ENCODE data around the gene AMPD1.
A peak's percentile ranks its signal among the peaks of the same experiment; 100 is the strongest.

Gene AMPD1

GRCh38 chr1:114695430-114696058, at the start of gene AMPD1:
AMPD1 (minus strand) TSS chr1:114695546; CDS start chr1:114695471, 75 bp downstream.
- DNase-seq (ENCODE audit: low read depth) = peak; percentile 38
- no peak within 1 kb of the TSS for H3K4me3 ChIP-seq (ENCODE audit: low read depth, low read length)

DNA sequence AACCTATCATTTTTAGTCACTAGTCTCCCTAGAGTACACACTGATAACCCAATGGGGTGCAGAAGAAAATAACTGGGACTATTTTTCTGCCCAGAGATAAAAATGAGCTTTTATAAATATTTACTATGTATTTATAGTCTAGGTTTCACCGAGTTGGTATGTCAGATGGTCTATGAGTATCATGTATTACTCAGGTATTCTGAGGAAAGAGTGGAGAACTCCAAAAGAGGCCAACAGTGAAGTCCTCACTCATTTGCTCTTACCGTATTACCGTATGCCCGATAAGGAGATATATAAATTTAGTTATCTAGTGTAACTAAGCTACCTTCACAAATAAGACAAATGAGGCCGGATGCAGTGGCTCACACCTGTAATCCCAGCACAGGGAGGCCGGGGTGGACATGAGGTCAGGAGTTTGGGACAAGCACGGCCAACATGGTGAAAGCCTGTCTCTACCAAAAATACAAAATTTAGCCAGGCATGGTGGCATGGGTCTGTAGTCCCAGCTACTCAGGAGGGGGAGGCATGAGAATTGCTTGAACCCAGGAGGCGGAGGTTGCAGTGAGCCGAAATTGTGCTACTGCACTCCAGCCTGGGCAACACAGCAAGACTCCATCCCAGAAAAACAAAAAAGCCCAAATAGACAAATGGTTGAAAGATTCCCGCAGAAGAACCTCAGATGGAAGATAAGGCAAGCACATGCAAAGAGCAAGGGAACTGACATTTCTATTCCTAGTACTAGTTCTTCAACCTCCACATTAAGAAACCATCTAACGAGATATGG, 46.8 kb upstream of the AMPD1 start:
- no peak overlapping the region for H3K4me3 ChIP-seq (ENCODE audit: low read depth, low read length)
- DNase-seq (ENCODE audit: low read depth) = no peak

DNA sequence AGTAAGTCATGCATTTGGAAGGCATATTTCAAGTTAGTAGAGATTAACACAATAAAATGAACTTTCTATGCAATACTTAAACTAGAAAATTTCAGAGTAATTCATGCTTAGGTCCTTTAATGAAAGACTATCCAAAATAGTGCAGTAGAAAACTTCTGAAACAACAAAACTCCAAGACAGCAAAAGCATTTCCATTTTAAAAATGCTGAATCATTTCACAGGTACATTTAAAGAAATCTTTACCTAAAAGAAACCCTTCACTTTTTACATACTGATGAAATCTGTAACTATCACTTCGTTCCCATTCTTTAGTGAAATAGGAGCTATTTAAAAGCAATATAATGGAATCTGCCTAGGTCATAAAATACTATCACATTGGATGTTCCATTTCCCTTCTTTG, 45.0 kb upstream of the AMPD1 start:
- no peak overlapping the region for H3K4me3 ChIP-seq (ENCODE audit: low read depth, low read length)
- no peak for DNase-seq (ENCODE audit: low read depth)

DNA sequence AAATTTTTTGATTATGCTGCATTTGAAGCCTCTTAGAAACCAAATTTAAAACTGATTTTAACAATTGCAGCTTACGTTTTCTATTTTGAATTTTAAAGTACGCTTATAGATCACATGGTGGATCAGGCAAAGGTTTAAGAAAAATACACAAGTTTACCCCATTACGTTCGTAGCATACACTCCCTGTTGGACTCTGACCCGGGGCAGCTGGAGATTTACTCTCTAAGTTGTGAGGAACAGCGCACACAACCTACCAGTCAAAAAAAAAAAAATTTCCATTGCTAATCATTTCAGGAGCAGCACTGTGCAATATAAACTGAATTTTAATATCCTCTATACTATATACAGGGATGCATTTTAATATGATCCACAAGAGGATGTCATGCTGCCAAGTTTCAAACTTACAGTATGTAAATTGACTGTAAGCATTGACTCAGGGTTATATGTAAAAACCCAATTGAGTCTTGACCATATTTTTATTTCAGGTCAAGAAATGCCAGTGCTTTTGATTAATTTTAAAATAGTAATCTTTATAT, 42.0 kb upstream of the AMPD1 start:
- DNase-seq (ENCODE audit: low read depth) = no peak
- no peak overlapping the region for H3K4me3 ChIP-seq (ENCODE audit: low read depth, low read length)

DNA sequence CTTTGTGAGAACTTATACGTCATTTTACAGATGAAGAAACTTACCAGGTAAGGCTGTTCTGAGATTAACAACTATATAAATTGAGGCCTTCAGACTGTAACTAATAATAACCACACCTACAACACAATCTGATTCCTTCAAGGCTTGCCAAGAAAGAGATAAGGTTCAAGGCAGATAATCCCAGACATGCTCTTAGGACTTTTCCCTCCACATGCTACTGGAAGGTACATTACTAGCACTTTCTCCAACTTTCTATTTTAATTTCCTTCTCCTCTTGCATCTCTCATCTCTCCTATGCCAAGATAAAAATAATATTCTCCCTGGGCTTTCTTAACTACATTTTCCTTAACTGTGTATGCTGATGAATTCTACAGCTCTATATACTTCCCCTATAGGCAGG, 40.1 kb upstream of the AMPD1 start:
- no peak for DNase-seq (ENCODE audit: low read depth)

DNA sequence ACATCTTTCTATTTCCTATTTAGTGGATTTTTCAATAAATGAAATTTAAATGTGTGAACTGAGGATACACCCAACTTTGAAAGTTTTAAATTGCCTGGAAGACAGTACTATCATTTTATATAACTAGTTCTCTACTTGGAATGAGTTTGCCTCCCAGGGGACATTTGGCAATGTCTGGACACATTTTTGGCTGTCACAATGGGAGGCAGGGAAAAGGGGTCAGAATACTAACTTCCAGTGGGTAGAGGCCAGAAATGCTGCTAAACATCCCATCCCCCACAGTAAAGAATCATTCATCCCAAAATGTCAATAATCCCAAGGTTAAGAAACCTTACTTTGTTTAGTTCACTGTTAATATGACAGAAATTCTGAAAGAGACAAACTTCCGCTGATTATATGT, 34.4 kb upstream of the AMPD1 start:
- no peak for DNase-seq (ENCODE audit: low read depth)
- H3K4me3 ChIP-seq (ENCODE audit: low read depth, low read length) = no peak overlapping the region

More for the DNA sequence above, 40.1 kb upstream of the AMPD1 start:
- no peak overlapping the region for H3K4me3 ChIP-seq (ENCODE audit: low read depth, low read length)

DNA sequence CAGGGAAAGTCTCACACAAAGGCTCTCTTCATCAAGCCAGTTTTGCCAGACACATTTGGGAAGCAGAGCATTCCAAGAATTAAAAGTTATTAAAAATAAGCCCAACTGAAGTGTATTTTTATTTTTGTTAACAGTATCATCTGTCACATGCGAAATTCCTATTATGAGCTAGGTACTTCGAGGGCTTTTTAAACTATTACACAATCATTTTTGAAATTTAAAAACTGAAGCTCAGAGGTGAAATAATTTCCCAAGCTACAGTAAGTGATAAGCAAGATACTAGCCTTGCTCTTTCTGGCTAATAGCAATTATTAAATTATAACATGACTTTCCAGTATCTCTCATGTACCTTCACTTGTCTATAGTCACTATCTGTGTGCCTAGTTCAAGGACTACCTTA, 33.2 kb upstream of the AMPD1 start:
- H3K4me3 ChIP-seq (ENCODE audit: low read depth, low read length) = no peak overlapping the region
- DNase-seq (ENCODE audit: low read depth) = no peak

GRCh38 chr1:114725230-114725629, 29.9 kb upstream of the AMPD1 start:
- DNase-seq (ENCODE audit: low read depth) = no peak
- H3K4me3 ChIP-seq (ENCODE audit: low read depth, low read length) = no peak overlapping the region

- no peak for DNase-seq (ENCODE audit: low read depth)
- no peak overlapping the region for H3K4me3 ChIP-seq (ENCODE audit: low read depth, low read length)
These were observed 28.6 kb upstream of the AMPD1 start for GRCh38 chr1:114723915-114724314.

DNA sequence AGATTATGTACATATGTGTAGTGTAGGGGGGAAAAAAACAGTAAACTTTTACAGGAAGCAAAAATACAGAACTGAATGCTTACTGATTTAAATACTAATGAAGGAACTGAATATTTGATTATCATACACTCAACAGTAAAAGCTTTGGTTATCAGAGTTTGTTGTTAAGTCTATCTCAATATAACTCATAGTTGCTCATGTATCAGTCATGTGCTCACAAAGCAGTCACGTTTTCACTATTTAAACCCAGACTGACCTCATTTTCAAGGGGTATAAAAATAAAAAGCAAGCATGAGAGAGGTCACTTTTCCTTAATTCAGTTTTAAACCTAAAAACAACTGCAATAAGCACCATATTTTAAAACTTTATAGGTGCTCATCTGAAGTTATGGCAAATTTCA, 28.1 kb upstream of the AMPD1 start:
- no peak overlapping the region for H3K4me3 ChIP-seq (ENCODE audit: low read depth, low read length)
- DNase-seq (ENCODE audit: low read depth) = no peak

DNA sequence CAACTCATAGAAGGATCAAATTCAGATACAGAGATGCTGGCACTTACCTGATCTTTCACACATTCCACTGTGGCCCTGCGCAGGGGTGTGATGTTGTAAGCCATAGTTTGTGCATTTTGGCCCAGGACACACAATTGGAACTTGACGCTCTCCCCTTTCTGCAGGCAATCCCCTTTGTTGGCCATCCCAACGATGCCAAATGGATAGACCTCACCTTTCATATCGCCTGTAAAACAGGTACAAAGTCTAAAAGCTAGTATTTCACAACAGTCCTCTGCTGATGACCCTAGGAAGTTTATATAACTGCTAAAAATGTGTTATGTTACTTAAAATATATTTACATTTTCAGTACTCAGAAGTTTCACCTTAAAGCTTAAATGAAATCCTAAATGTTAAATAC, 25.1 kb upstream of the AMPD1 start:
- H3K4me3 ChIP-seq (ENCODE audit: low read depth, low read length) = no peak overlapping the region
- DNase-seq (ENCODE audit: low read depth) = no peak

GRCh38 chr1:114719424-114719787, 24.1 kb upstream of the AMPD1 start:
- H3K4me3 ChIP-seq (ENCODE audit: low read depth, low read length) = no peak overlapping the region
- no peak for DNase-seq (ENCODE audit: low read depth)

DNA sequence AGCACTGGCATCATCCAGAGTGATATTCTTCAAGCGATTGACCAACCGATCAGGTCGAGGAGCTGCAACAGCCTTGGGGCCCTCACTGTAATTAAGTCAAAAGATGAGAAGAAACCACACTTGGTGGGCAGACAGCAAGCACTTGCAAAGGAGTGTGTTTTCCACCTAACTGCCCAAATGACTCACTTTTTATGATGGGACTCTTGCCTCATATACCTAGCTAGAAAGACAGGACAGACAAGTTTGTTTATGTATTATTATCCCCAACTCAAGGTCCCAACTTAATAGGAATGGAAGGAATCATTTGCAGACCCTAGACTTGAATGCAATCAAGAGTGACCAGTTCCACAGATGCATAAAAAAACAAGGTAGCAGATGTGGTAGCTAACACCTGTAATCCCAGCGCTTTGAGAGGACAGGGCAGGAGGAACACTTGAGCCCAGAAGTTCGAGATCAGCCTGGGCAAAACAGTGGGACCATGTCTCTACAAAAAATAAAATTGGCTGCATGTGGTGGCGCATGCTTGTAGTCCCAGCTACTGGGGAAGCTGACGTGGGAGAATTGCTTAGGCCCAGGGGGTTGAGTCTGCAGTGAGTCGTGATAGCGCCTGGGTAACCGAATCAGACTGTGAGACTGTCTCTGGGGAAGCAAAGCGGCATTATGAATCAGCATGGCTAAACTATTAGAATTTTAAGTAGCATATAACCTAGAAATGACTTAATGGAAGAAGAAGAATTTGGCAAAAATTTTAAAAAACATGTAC, 23.5 kb upstream of the AMPD1 start:
- H3K4me3 ChIP-seq (ENCODE audit: low read depth, low read length) = no peak overlapping the region
- DNase-seq (ENCODE audit: low read depth) = peak; percentile 21

GRCh38 chr1:114716304-114717170, 21.2 kb upstream of the AMPD1 start, which contains the start of gene NRAS:
NRAS (minus strand) TSS chr1:114716771; CDS start chr1:114716160, 611 bp downstream.
- H3K4me3 ChIP-seq (ENCODE audit: low read depth, low read length) = peak within 1 kb of the TSS; percentile 100
- peak; percentile 69 for DNase-seq (ENCODE audit: low read depth)

DNA sequence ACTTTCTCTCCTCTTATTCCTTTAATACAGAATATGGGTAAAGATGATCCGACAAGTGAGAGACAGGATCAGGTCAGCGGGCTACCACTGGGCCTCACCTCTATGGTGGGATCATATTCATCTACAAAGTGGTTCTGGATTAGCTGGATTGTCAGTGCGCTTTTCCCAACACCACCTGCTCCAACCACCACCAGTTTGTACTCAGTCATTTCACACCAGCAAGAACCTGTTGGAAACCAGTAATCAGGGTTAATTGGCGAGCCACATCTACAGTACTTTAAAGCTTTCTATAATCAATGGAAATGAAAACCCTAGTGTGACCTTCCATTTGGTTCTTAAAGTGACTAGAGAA, 20.6 kb upstream of the AMPD1 start:
- DNase-seq (ENCODE audit: low read depth) = no peak
- peak overlapping the region; percentile 100 for H3K4me3 ChIP-seq (ENCODE audit: low read depth, low read length)

GRCh38 chr1:114712977-114713376, 17.6 kb upstream of the AMPD1 start:
- DNase-seq (ENCODE audit: low read depth) = no peak
- no peak overlapping the region for H3K4me3 ChIP-seq (ENCODE audit: low read depth, low read length)

DNA sequence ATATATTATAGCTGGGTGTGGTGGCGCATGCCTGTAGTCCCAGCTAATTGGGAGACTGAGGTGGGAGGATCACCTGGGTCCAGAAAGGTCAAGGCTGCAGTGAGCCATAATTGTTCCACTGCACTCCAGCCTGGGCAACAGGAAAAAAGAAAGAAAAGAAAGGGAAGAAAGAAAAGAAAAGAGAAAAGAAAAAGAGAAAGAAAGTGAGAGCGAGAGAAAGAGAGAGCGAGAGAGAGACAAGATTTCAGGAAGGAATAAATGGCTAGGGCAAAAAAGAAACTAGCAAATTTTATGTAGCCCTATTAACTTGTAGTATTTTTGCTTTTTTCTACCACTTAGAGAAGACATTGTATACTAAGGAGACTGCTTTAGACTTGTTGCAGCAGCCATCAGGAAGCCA, 15.0 kb upstream of the AMPD1 start:
- H3K4me3 ChIP-seq (ENCODE audit: low read depth, low read length) = no peak overlapping the region
- no peak for DNase-seq (ENCODE audit: low read depth)

DNA sequence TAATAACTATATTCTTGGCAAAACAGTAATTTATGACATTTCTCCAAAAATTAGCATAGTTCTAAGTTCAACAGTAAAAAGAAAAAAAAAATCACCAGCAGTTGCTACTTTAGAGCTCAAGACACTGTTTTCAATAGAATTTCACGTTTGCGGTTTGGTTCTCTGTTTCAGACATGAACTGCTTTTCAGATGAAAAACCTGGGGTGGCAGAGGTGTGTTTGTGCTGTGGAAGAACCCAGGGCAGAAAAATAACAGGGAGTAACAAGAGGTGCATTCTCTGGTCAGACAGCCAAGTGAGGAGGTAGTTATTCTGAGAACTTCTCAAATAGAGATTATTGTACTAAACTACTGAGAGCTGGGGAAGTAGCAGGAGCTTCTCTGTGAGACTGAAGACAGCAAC, 12.3 kb upstream of the AMPD1 start:
- no peak overlapping the region for H3K4me3 ChIP-seq (ENCODE audit: low read depth, low read length)
- no peak for DNase-seq (ENCODE audit: low read depth)

GRCh38 chr1:114703242-114703641, 7.9 kb upstream of the AMPD1 start:
- H3K4me3 ChIP-seq (ENCODE audit: low read depth, low read length) = no peak overlapping the region
- no peak for DNase-seq (ENCODE audit: low read depth)

Data from skeletal muscle cell (primary cell).